Panc1 (cell line): ENCODE data around the gene C1QL2. TPM values are rescaled to one million over a fixed set of nuclear protein-coding genes. Genes with fewer than 3 reads are reported as not detected.

ENCODE experiments used
- ATAC-seq: fragments of 200-7000 bp; cut with Tn5 transposase; 2 replicates; pipeline ENCODE4 v1.9.1; 2020; ENCODE audit warnings: mild to moderate bottlenecking, moderate library complexity
- BruUV-seq: library from RNA; stranded (reverse); fragments of 400-500 nt; replicated peaks from 2 replicates; lab custom pipeline; 2021; lab: Mats Ljungman, UMichigan
- CTCF ChIA-PET: fragments of 300-600 bp; sonication (Branson Sonifier 250); formaldehyde crosslinking; loops from one replicate; lab custom pipeline; 2022; ENCODE audit warnings: antibody characterized with exemption; lab: Charles Lee
- POLR2A ChIA-PET: fragments of 300-600 bp; sonication (Branson Sonifier 250); formaldehyde crosslinking; loops from one replicate; lab custom pipeline; 2022; ENCODE audit warnings: antibody characterized with exemption; lab: Charles Lee
- DNase-seq: peaks from one replicate; pipeline ENCODE4 v3.0.0-alpha.2; 2010; ENCODE audit warnings: low read depth, low spot score
- H3K27ac ChIP-seq: 2 replicates; pipeline ENCODE4 v1.5.1; 2011; ENCODE audit warnings: mild to moderate bottlenecking, low read length, inconsistent platforms
- H3K27me3 ChIP-seq: fragments of 200-500 bp; sonication (Bioruptor generic); 2 replicates; pipeline ENCODE4 v1.6.0; 2014; ENCODE audit warnings: low read length, inconsistent platforms; ENCODE audit not compliant: control insufficient read depth, insufficient read depth
- H3K36me3 ChIP-seq: fragments of 200-500 bp; sonication (Bioruptor generic); 2 replicates; pipeline ENCODE4 v1.5.1; 2014; ENCODE audit warnings: inconsistent platforms, mild to moderate bottlenecking, low read length, moderate library complexity; ENCODE audit not compliant: control insufficient read depth, insufficient read depth
- H3K4me1 ChIP-seq: 2 replicates; pipeline ENCODE4 v1.5.1; 2011; ENCODE audit warnings: inconsistent platforms, mild to moderate bottlenecking, low read length, moderate library complexity; ENCODE audit not compliant: control insufficient read depth, insufficient read depth
- H3K4me3 ChIP-seq, 2 experiments: 2 replicates each; pipeline ENCODE4 v1.5.1; 2011 to 2012; ENCODE audit warnings: low read depth in 2 of 2, low read length in 2 of 2, mild to moderate bottlenecking in 2 of 2, inconsistent platforms in 1 of 2, moderate library complexity in 1 of 2
- H3K9me3 ChIP-seq: fragments of 200-500 bp; sonication (Bioruptor generic); 2 replicates; pipeline ENCODE4 v1.5.1; 2014; ENCODE audit warnings: low read depth, mild to moderate bottlenecking, inconsistent platforms, low read length, moderate library complexity; ENCODE audit not compliant: control insufficient read depth, insufficient read depth
- POLR2AphosphoS5 ChIP-seq: IDR thresholded peaks from 2 replicates; pipeline ENCODE4 v1.6.1; 2012; ENCODE audit warnings: mild to moderate bottlenecking, low read depth, low read length, moderate library complexity
- SIN3A ChIP-seq: IDR thresholded peaks from 2 replicates; pipeline ENCODE4 v1.6.1; 2012; ENCODE audit warnings: low read depth, mild to moderate bottlenecking, low read length, moderate library complexity, borderline replicate concordance; ENCODE audit not compliant: insufficient read depth
- TCF7L2 ChIP-seq: IDR thresholded peaks from 2 replicates; pipeline ENCODE4 v1.6.1; 2011; ENCODE audit warnings: mild to moderate bottlenecking, low read depth, low read length, inconsistent platforms
- in situ Hi-C: cut with HindIII; loops from 2 replicates; pipeline ENCODE4 v1.10.0; 2016; ENCODE audit warnings: low sequenced_read_pairs, low pct_unique_long_range_greater_than_20kb
- intact Hi-C: fragments of 100-400 bp; cut with micrococcal nuclease; formaldehyde crosslinking; loops from one replicate; pipeline ENCODE4 v1.10.0; 2022; ENCODE audit not compliant: unreplicated experiment
- total RNA-seq: library from RNA; stranded (reverse); gene quantifications from one replicate; pipeline ENCODE4 v1.2.1, GENCODE V29; 2021; ENCODE audit not compliant: unreplicated experiment
- TF ChIP-seq, protein P1 (sequence below), 2 experiments: IDR thresholded peaks; 2 replicates each; pipeline ENCODE4 v1.6.1; 2011 to 2012; ENCODE audit warnings: low read depth in 2 of 2, control low read depth in 1 of 2, low read length in 1 of 2, mild to moderate bottlenecking in 1 of 2, moderate library complexity in 1 of 2; ENCODE audit not compliant: insufficient read depth in 1 of 2
- TF ChIP-seq, protein P2 (sequence below): fragments of 450-650 bp; IDR thresholded peaks from 2 replicates; pipeline ENCODE4 v1.5.1; 2017; ENCODE audit warnings: mild to moderate bottlenecking

The C1QL2 gene
- total RNA-seq, 1 experiment from 2014 or later = not detected

DNA sequence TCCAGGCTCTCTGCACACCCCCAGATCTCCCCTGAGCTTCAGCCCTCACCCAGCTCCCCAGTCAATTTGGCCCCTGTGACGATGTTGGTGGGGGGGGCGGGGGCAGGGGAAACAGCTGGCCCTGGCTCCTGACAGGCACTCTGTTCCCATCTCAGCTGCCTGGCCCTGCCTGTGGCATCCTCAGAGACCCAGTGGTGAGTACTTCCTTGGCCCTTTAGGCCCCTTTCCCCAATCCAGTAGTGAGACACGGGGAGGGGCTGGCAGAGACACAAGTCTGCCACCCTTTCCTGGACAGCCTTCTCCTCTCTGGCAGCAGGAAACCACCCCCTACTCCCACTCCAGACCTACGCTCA, 19.3 kb upstream of the C1QL2 start:
- no peak for ATAC-seq
- ChIA-PET CTCF (interaction anchor here (0.6 kb wide), 2 partner anchors 13 to 166 kb away, joined by 6 to 8 read pairs; no protein-coding TSS in a partner anchor), POLR2A (no interaction called here)
- H3K36me3 ChIP-seq = no peaks in the 10 kb centered on the region
- H3K9me3 ChIP-seq = no peaks in the 10 kb centered on the region
- H3K27ac ChIP-seq = no peak overlapping the region
- intact Hi-C loops (no loop called here), in situ Hi-C loops (no loop called here)
- no peaks in the 10 kb centered on the region for H3K27me3 ChIP-seq
- H3K4me1 ChIP-seq = no peaks in the 10 kb centered on the region; the same call in 1 of the 2 replicates
- no peak overlapping the region for H3K4me3 ChIP-seq
- TF ChIP-seq, protein P1, sequence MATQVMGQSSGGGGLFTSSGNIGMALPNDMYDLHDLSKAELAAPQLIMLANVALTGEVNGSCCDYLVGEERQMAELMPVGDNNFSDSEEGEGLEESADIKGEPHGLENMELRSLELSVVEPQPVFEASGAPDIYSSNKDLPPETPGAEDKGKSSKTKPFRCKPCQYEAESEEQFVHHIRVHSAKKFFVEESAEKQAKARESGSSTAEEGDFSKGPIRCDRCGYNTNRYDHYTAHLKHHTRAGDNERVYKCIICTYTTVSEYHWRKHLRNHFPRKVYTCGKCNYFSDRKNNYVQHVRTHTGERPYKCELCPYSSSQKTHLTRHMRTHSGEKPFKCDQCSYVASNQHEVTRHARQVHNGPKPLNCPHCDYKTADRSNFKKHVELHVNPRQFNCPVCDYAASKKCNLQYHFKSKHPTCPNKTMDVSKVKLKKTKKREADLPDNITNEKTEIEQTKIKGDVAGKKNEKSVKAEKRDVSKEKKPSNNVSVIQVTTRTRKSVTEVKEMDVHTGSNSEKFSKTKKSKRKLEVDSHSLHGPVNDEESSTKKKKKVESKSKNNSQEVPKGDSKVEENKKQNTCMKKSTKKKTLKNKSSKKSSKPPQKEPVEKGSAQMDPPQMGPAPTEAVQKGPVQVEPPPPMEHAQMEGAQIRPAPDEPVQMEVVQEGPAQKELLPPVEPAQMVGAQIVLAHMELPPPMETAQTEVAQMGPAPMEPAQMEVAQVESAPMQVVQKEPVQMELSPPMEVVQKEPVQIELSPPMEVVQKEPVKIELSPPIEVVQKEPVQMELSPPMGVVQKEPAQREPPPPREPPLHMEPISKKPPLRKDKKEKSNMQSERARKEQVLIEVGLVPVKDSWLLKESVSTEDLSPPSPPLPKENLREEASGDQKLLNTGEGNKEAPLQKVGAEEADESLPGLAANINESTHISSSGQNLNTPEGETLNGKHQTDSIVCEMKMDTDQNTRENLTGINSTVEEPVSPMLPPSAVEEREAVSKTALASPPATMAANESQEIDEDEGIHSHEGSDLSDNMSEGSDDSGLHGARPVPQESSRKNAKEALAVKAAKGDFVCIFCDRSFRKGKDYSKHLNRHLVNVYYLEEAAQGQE (IDR thresholded peaks at IDR 0.05; ENCODE audit: insufficient read depth in 1 of 2, low read depth in 2 of 2, low read length in 1 of 2) = no peak
- TF ChIP-seq POLR2AphosphoS5 (no peak), SIN3A (no peak), TCF7L2 (no peak)
- TF ChIP-seq, protein P2, sequence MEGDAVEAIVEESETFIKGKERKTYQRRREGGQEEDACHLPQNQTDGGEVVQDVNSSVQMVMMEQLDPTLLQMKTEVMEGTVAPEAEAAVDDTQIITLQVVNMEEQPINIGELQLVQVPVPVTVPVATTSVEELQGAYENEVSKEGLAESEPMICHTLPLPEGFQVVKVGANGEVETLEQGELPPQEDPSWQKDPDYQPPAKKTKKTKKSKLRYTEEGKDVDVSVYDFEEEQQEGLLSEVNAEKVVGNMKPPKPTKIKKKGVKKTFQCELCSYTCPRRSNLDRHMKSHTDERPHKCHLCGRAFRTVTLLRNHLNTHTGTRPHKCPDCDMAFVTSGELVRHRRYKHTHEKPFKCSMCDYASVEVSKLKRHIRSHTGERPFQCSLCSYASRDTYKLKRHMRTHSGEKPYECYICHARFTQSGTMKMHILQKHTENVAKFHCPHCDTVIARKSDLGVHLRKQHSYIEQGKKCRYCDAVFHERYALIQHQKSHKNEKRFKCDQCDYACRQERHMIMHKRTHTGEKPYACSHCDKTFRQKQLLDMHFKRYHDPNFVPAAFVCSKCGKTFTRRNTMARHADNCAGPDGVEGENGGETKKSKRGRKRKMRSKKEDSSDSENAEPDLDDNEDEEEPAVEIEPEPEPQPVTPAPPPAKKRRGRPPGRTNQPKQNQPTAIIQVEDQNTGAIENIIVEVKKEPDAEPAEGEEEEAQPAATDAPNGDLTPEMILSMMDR = no peak
- no TSS peak for BruUV-seq
- no peak for DNase-seq

DNA sequence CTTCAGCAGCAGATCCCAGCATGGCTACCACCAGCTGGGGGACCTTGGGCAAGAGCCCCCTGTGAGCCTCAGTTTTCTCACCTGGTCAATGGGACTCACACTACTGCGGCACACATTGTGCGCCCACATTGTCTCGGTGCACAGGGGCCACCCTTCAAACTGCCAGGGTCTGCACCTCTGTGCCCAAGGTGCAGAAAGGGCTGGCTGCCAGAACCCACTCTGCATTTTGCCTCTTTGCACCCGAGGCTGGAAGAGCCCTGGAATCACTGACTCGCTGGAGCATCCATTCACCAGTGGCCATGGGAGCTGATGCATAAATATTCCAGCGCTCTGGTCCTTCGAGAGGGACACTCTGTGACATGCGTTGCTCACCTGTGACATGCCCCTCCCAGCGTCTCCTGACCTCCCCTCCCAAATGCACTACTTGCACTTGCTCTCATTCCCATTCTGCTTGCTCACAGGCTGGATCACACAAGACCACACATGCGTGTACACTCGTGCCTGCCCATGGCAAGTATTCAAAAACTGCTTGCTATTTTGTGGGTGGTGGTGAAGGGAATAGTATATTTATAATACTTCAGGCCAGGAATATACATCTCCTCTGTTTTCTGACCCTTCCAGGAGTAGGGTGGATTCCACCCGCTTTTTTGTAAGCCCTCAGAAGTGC, 18.8 kb upstream of the C1QL2 start:
- DNase-seq (no peak), ATAC-seq (no peak)
- Histone ChIP-seq H3K4me1 (no peaks in the 10 kb centered on the region; the same call in 1 of the 2 replicates), H3K36me3 (no peaks in the 10 kb centered on the region), H3K27me3 (no peaks in the 10 kb centered on the region), H3K4me3 (no peak overlapping the region), H3K27ac (no peak overlapping the region), H3K9me3 (no peaks in the 10 kb centered on the region)
- CTCF ChIA-PET = interaction anchor here (0.6 kb wide), 2 partner anchors 14 to 166 kb away, joined by 6 to 8 read pairs; no protein-coding TSS in a partner anchor
- POLR2A ChIA-PET = no interaction called here
- in situ Hi-C loops (no loop called here), intact Hi-C loops (no loop called here)
- TF ChIP-seq SIN3A (no peak), TCF7L2 (no peak), POLR2AphosphoS5 (no peak)
- TF ChIP-seq, protein P2 = no peak
- TF ChIP-seq, protein P1 (IDR thresholded peaks at IDR 0.05; ENCODE audit: insufficient read depth in 1 of 2, low read depth in 2 of 2, low read length in 1 of 2) = no peak
- no TSS peak for BruUV-seq
